GM18870 (cell line): ENCODE results near the gene RDH13.
"Not testable (repeated sequence)": the region's sequence is repeated elsewhere in the genome, so short reads cannot be mapped to it uniquely, and the experiment has no call there.

Source experiments
- ATAC-seq: cut with Tn5 transposase; IDR thresholded peaks from one replicate; pipeline ENCODE4 v1.9.1; 2021; ENCODE audit warnings: moderate library complexity; ENCODE audit not compliant: unreplicated experiment

RDH13 gene

GRCh38 chr19:55062735-55063491, at the start of gene RDH13:
Gene RDH13, minus strand, starts transcription at chr19:55063148. Its CDS starts 116 bp downstream, at chr19:55063032.
- ATAC-seq = peak; percentile 58

GRCh38 chr19:55112246-55112776, 49.4 kb upstream of the RDH13 start:
- ATAC-seq = no peak

- ATAC-seq = no peak
Observed at GRCh38 chr19:55111238-55111831, 48.4 kb upstream of the RDH13 start.

GRCh38 chr19:55109527-55110291, 46.8 kb upstream of the RDH13 start:
- ATAC-seq = no peak

- not testable (repeated sequence) for ATAC-seq
Observed at GRCh38 chr19:55107252-55107651, 44.3 kb upstream of the RDH13 start.

GRCh38 chr19:55106591-55106990, 43.6 kb upstream of the RDH13 start:
- ATAC-seq = no peak

- no peak for ATAC-seq
Observed at GRCh38 chr19:55105237-55105636, 42.3 kb upstream of the RDH13 start.

GRCh38 chr19:55103190-55103589, 40.2 kb upstream of the RDH13 start:
- no peak for ATAC-seq

DNA sequence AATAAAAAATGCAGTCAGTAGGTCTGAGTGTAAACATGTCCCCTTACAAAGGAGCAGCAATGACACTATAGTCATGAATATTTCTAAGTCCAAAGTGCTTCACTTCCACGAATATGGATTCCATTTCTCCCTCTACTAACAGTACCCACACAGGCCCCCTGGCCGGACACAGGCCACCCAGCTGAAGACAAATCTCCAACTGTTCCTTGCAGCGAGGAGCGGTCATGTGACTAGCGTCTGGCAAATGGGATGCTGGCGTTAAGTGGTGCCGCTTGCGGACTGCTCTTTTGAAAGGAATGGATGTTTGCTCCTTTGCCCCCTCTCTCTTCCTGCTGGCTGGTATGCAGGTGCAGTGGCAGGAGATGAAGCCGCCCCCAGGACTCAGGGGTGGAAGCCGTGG, 38.3 kb upstream of the RDH13 start:
- ATAC-seq = no peak

DNA sequence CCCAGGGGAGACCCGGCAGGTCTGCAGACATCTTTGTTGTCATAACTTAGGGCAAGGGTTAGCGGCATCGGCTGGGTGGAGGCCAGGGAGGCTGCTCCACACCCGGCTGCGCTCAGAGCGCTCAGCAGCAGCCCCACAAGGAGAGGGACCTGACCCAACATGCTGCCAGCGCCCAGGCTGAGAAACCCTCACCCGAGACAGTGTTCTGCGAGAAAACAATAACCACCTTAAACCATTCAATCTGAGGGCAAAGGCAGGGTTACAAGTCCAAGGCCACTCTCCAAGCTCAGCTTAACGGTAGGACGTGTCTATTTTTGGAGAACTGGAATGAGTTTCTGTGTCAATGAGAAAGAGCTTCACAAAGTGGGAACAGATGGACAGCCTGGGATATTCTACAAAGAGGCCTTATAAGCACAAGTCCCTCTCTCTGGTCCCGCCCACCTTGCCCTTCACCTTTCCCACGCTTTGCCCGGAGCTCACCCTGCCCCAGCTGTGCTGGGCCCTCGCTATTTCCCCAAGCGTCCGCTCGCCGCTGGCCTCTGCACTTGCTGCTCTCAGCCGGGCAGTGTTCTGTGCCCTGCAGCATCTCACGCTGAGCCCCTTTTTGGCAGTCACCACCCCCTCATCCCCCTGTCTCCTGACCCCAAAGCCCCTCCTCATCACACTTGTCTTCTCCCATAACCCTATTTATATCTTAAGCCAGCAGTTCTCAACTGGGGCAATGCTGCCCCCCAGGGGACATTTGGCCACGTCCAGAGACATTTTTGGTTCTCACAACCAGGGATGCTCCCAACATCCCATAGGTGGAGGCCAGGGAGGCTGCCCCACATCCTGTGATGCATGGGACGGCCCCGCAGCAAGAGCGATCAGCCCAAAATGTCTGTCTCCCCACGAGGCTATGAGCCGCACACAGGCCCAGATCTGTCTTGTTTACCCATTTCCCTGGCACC, 36.9 kb upstream of the RDH13 start:
- no peak for ATAC-seq

GRCh38 chr19:55098716-55099556, 36.0 kb upstream of the RDH13 start:
- no peak for ATAC-seq

DNA sequence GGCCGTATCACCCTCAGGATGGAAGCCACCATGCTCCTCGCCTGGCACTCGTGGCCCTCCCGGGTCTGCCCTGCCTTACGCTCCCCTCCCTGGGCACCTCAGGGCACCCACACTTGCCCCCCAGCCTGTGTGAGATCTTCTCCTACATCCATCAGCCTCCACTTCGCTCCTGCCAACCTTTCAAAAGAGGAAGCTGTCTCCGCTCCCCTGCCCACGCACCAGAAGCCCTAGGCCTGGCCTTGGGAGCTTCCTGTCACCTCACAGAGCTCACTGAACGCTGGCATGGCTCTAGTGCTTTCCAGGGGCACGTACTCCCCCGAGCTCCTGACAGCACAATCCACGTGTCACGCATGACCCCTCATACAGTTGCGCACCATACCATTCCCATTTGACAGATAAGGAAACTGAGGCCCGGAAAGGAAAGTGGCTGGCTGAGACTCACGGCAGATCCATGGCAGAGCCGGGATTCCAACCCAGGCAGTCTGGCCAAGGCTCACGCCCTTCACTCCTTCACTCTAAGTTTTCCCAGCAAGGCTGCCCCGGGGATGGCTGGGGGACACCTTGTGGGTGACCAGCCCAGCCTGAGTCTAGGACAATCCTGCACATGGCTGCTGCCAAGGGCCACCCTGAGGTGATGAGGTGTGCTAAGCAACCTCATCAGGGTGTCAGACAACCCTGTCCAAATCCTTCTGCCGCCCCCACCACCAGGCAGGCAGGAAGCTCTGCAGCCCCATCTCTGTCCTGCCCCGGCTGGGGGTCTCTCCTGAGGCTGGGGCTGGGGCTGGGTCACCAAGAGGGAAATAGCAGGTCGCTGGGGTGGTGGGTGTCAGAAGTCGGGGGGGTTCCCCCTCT, 35.1 kb upstream of the RDH13 start:
- ATAC-seq = no peak

- no peak for ATAC-seq
Observed at GRCh38 chr19:55096061-55096701, 33.2 kb upstream of the RDH13 start.

DNA sequence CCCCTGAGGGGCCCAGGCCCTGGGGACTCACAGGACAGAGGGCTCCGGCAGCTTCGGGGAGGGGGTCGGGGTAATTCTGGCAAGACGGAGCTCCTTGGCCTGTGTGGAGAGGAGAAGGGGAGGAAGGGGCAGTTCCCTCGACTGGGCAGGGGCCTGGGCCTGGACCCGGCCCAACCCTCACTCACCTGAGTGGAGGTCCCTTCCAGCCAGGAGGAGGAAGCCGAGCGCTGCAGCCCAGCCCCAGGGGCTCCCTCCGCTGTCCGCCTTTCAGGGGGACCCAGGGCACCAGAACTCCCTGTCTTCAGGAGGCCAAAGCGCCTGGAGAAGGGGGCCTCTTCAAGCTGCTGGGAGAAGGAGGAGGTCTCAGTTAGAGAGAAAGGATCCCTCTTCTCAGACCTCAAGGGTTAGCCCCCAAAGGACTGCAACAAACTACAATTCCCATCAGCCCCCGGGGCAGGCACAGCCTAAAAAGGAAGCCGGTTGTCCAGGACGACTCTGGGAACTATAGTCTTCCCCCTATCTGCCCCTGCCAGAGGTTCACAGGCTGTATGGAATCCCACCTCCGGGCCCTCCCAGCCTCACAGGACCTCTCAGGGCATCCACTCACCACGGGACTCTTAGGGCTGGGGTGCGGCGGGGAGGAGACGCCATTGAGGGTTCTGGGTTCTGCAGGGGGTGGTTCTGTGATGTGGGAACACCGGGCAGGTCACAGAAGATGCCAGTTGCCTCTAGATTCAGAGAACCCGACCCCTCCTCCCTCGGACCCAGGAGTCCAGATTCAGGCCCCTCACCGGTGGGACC, 32.5 kb upstream of the RDH13 start:
- ATAC-seq = no peak

DNA sequence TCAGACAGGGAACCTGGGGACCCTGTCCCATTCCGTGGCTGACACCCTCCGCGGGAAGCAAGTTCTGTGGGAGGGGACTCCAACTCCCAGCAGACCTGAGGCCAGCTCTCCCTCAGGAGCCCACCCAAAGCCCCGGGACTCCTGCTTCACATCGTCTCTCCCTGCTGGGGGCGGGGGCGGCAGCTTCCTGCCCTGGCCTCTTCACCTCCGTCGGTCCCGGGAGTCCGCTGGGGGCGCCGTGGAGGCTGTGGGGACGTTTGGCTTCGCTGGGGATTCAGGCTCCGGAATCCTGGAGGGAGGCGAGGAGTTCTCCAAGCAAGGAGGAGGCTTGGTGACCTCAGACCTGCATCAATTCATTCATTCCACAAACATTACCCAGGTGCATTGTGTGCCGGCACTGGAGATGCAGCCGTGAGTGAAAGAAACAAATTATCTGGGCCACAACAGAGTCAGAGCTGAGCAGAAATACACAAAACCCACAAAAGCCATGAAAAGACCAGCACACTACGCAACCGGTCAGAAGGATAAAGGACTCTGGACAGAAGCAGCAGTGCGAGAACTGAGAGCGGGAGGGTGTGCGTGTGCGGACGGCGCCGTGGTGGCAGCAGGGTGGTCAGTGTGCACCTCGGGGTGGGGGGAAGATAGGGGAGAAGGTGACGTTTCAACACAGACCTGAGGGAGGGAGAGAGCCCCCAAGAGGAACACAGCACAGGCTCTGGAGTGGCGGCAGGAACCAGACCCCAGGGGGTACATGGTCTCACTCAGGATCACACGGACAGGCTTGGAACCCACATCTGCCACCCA, 31.7 kb upstream of the RDH13 start:
- ATAC-seq = no peak

- ATAC-seq = no peak
Observed at GRCh38 chr19:55092423-55093318, 29.7 kb upstream of the RDH13 start.
